Measurements from ENCODE around the gene FAM219B.
"Not testable (repeated sequence)": the region's sequence is repeated elsewhere in the genome, so short reads cannot be mapped to it uniquely, and the experiment has no call there.

Gene FAM219B

DNA sequence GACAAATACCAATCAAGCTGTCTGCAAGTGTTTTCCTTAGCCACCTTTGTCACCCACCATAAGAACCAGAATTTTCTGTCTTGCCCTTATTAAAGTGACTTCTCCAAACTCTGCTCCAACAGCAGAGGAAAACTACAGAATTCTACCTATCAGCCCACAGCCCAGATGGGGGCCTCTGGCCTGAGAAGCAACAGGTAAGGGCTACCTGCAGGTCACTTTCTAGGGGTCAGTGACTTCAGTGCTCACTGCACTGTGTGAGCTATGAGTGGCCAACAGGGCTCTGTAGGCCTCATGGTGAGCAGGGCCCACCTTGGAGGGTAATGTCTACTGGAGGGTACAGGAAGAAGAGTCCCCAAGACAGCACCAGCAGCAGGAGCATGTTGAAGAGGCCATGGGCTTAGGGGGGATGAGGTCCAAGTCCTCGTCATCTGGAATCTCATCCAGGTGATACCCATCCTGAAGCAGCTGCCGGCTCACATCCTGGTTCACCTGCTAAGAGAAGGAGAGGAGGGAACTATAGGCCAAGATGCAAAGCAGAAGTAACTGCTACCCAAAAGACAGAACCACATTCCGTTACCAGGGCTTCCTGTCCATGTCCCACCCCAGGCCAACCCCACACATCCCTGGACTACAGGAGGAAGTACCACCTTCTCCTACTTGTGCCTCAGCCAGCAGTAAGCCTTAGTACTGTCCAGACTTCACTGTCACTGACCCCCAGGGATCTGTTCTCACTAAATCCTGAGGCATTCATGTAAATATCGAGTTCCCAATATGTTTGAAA lies 4.2 kb downstream of the FAM219B start:
- no peak for DNase-seq (ENCODE audit: low spot score)

DNA sequence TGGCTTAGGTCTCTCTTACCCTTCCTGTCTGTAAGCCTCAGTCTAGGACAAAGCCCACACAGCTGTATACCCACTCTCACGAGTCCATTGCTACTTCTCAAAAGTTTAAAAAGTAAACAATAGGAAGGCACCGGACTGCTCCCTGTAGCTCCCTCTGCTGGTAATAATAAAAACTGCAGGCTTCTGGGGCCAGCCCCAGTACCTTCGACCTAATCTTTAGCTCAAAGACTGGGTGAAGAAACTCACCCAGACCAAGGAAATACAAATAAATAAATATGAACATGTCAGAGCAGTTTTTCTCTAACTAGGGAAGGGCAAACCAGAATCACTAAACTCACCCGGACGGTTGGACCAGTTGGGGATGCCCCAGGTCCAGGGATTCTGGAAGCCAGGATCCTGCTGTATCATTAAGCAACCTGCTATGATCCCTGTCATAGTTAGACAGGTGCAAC lies 5.0 kb downstream of the FAM219B start:
- DNase-seq (ENCODE audit: low spot score), result peak; percentile 84

DNA sequence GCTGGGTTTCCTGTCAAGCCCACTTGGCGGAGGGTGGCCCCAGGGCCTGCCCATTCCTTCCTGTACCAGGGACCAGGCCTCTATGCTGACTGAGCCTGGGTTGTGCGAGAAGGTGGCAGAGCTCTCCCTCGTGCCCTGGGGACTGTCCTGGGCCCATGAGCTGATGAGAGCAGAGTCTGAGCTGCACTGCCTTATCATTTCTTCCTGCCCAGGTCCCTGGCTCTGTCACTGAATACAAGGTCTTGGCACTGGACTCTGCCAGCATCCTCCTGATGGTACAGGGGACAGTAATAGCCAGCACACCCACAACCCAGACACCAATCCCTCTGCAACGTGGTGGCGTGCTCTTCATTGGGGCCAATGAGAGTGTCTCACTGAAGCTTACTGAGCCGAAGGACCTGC lies 9.3 kb downstream of the FAM219B start:
- no peak for DNase-seq (ENCODE audit: low spot score)

DNA sequence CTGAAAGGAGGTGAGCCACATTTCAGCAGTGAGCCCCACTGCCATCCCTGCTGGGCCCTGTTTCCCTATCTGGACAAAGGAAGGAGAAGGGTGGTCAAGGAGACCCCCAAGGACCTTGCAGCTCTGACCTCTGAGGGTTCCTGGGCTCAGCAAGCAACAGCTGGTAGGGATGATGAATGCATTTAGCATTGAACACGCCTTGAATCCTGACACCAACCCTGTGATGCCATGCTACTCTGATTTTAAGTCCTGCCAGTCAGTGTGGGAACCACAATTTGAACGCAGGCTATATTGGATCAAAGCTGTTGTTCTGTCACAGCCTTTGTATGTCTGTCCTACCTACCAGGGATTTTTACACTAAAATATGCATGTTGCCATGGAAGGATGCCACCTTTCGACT lies 10.3 kb downstream of the FAM219B start:
- no peak for DNase-seq (ENCODE audit: low spot score)

DNA sequence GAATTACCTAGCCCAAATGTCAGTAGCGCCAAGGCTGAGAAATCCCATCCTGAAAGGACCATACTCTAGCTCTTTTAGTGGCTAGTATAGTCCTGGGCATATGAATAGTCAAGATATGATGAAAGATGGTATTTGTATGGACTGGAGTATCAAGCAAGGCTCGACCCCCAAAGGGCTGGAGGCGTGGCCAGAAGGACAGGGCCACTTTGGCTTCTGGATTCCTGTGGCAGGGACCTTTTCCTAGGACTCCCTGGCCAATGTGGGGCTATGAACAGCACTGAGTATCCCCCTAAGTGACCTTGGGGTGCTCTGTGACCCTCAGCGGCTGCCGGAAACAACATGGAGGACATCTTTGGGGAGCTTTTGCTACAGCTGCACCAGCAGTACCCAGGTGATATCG lies 10.8 kb downstream of the FAM219B start:
- DNase-seq (ENCODE audit: low spot score), result no peak

DNA sequence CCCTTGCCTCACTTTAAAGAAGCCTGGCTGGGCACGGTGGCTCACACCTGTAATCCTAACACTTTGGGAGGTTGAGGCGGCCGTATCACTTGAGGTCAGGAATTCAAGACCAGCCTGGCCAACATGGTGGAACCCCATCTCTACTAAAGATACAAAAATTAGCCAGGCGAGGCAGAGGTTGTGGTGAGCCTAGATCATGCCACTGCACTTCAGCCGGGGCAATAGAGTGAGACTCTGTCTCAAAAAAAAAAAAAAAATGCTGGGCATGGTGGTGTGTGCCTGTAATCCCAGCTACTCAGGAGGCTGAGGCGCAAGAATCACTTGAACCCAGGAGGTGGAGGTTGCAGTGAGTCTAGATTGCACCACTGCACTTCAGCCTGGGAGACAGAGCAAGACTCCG lies 12.3 kb downstream of the FAM219B start:
- DNase-seq (ENCODE audit: low spot score), result not testable (repeated sequence)

DNA sequence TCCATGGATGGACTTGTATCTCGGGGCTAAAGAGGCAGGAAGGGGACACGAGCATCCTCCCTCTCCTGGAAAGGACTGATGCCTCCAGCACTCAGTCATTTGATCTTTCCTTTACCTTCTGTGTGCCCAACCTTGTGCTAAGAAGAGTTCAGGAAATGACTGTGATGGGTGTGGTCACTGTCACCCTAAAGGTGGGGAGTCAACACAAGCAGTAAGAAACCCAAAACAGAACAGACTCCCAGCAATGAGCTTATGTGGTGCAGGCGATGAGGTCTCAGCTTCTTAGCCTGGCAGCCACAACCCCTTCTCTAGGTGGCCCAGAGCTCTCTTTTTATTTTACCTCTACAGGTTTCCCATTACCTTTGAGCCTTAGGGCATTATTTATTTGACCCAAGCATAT lies 13.0 kb downstream of the FAM219B start:
- DNase-seq (ENCODE audit: low spot score), result no peak

DNA sequence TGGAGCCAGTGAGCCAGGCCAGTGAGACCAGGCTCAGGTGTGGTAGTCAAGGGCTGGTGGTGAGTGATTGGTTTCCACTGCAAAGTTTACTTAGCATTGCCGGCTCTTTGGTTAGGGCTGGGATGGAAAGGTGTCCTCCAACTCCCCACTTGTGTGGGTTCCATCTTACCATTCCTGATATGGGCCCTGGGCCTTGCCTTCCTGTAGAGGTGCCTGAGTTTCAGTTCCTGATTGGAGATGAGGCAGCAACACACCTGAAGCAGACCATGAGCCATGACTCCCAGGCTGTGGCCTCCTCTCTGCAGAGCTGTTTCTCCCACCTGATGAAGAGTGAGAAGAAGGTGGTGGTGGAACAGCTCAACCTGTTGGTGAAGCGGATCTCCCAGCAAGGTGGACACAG lies 13.7 kb downstream of the FAM219B start:
- no peak for DNase-seq (ENCODE audit: low spot score)

DNA sequence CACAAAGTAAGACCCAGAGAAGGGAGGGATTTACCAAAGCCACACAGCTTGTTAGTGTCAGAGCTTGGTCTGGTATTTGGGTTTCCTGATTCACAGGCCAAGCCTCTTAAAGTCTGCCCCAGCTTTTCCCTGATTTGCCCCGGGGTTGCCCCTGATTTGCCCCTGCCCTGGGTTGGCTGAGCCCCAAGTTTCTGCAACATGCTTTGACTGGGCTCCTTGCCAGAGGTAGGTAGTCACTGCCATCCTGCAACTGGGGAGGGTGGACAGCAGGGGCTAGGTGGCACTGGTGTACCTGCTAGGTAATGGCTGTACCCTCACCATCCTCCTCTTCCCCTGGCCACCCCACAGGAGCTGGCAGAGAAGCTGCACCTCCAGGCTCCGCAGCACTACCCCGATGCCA lies 14.3 kb downstream of the FAM219B start:
- DNase-seq (ENCODE audit: low spot score), result no peak

DNA sequence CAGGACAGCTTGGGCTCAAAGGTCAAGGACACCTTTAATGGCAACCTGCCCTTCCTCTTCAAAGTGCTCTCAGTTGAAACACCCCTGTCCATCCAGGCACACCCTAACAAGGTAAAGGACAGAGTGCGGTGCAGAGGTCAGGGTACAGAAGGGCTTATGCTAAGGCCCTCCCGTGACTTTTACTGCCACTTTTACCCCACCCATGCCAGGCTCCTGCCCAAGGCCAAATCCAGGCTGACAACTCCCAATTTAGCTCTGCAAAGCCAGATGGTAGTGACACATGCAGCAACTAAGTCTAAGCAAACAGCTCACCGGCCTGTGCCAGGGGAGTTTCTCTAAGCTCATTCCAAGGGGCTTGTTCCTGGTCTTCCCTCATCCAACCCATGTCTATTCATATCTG lies 15.2 kb downstream of the FAM219B start:
- DNase-seq (ENCODE audit: low spot score), result no peak

DNA sequence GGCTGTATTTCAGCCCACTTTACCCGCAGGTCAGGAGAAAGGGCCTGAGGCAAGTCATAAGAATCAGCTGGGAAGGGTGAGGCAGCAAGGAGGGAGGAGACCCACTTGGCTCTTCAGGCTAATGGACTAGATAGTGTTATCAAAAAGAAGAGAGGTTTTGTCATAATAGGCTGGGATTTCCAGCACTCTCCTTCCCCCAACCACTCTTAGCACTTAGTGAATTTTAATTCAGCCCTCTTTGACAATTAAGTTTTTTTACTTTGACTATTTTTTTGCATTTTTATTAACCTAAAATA lies 16.0 kb downstream of the FAM219B start:
- no peak for DNase-seq (ENCODE audit: low spot score)

DNA sequence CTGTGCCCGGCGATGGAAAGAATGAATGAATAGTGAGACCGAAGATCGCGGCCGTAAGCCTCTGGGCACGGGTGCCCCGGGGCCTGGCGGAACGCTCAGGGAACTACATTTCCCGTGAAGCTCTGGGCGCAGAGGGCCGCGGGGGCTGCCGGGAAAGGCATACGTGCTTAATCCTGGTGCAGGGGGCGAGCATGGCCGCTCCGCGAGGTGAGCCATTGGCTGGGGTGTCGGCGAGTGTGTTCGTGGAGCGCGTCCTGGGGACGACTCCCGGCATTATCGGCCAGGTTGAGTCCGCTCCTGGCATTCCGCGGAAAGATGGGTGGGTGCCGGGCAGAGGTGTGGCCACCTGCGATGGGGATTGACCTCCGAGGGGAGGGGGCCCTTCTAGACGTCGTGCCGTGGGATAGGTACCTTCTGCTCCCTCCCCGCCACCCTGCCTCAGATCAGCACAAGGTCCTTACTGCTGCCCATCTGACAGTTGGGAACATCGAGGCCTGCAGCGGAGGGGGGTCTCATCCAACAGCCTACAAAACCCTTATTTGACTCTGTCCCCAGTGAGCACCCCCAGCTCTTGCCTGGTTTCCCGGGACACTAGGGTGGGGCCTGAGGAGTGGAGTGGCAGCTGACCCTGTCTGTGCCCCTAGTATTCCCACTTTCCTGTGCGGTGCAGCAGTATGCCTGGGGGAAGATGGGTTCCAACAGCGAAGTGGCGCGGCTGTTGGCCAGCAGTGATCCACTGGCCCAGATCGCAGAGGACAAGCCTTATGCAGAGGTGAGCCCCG lies 16.6 kb downstream of the FAM219B start, which contains the start of gene MPI:
TSS of gene MPI (plus strand) at position 160 of the 782 bp plus-strand sequence. CDS start at position 192, 32 bp downstream.
- DNase-seq (ENCODE audit: low spot score), result peak; percentile 95

DNA sequence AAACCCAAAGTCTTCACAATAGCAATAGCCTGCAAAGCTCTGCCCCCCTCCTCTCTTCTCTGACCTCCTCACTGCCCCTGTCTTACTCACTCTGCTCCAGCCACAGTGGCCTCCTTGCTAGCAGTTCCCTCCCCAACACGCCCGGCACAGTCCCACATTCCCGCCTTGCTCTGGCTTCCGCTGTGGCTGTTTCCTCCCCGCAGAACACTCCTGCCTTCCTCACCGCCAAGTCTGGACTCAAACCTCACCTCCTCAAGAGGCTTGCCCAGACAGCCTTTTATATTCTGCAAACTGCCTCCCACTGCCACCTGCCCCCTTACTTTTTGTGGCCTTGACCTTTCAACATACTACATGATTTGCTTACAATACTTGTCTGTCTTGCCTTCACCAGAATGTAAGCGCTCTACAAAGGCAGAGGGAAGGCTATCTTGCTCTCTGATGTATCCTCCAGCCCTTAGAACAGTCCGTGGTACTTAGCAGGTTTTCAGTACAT lies 17.2 kb downstream of the FAM219B start:
- DNase-seq (ENCODE audit: low spot score), result no peak

DNA sequence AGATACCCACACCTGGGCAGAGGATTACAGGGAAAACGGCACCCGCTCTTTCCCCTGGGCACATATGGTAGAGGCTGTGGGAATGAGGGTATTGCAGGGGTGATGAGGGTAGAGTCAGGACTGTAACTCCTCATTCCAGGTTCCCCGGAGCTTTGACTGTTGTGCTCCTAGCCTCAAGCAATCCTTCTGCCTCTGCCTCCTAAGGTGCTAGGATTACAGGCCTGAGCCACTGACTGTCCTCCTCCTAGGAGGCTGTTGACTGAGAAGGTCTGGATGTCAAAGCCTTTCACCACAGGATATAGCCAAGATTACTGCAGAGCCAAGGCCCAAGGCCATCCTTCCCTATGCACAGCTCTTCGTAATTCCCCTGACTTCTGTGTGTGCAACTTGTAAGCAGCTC lies 17.9 kb downstream of the FAM219B start:
- no peak for DNase-seq (ENCODE audit: low spot score)

DNA sequence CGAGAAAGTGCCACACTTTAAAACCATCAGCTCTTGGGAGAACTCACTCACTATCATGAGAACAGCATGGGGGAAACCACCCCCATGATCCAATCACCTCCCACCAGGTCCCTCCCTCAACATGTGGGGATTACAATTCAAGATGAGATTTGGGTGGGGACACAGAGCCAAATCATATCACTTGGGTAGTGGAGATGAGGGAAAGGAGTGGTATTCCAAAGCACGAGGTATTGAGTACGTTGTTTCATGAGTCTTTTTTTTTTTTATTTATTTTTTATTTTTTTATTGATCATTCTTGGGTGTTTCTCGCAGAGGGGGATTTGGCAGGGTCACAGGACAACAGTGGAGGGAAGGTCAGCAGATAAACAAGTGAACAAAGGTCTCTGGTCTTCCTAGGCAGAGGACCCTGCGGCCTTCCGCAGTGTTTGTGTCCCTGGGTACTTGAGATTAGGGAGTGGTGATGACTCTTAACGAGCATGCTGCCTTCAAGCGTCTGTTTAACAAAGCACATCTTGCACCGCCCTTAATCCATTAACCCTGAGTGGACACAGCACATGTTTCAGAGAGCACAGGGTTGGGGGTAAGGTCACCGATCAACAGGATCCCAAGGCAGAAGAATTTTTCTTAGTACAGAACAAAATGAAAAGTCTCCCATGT lies 19.0 kb downstream of the FAM219B start:
- DNase-seq (ENCODE audit: low spot score), result not testable (repeated sequence)

DNA sequence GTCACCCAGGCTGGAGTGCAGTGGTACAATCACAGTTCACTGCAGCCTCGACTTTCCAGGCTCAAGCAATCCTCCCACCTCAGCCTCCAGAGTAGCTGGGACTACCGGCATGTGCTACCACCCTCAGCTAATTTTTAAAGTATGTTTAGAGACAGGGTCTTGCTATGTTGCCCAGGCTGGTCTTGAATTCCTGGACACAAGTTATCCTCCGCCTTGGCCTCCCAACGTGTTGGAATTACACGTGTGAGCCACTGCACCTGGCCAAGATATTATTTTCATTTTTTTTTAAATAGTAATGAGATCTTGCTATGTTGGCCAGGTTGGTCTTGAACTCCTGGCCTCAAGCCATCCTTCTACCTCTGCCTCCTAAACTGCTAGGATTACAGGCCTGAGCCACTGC lies 21.2 kb downstream of the FAM219B start:
- DNase-seq (ENCODE audit: low spot score), result no peak

DNA sequence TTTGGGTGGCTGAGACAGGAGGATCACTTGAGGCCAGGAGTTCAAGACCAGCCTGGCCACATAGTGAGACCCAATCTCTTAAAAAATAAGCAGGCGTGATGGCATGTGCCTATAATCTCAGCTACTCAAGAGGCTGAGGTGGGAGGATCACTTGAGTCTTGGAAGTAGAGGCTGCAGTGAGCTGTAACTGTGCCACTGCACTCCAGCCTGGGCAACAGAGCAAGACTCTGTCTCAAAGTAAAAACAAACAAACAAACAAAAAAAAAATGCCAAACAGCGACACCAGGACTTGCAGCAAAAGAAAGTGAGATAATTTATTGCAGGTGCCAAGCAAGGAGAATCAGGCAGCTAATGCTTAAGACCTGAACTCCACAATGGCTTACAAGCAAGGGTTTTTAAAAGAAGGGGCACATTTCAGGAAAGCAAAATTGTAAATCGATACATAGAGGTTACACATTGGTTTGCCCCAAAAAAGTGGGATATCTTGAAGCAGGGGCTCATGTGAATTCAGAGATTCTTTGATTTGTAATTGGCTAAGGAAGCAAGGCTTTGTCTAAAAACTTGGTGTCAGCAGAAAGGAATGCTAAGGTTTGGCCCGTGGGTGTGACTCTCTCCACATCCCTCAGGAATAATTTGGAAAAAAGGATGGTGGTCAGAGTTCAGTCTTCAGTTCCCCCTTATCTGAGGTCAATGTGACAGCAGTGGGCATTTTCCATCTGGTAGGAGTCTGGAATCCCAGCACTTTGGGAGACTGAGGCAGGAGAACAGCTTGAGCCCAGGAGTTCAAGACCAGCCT lies 22.0 kb downstream of the FAM219B start:
- no peak for DNase-seq (ENCODE audit: low spot score)

DNA sequence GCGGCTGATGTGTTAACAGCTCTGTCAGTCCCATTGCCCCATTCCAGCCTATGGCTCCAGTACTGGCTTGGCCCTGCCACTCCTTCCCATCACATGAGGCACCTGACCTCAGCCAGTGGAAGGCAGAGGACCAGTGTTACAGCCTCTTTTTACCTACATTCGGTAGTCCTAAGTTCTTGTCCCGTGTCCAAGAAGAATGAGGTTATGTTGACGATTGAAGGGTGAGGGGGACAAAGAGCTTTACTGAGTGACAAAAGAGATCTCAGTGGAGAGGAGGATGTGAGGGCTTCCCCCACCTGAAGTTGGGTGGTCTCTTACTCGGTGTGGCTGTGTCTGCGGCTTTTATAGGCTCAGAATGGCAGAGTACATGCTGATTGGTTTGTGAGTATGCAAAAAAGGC lies 24.1 kb downstream of the FAM219B start:
- DNase-seq (ENCODE audit: low spot score), result no peak

DNA sequence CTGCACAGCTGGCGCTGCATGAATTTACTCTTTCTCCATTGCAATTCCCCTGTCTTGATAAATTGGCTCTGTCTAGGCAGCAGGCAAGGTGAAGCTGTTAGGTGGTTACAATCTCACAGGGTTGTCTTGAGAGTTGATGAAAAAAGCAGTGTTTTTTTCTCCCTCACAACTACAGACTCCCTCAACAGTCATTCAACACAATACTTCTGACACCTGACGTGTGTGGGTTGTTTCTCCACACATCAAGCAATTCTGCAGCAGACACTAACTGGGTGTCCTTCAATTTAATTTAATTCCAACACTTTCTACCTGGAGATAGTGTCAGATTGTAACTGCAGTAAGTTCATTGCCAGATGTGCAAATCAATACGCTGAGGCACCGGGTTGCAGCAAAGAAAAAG lies 28.4 kb downstream of the FAM219B start:
- DNase-seq (ENCODE audit: low spot score), result no peak

DNA sequence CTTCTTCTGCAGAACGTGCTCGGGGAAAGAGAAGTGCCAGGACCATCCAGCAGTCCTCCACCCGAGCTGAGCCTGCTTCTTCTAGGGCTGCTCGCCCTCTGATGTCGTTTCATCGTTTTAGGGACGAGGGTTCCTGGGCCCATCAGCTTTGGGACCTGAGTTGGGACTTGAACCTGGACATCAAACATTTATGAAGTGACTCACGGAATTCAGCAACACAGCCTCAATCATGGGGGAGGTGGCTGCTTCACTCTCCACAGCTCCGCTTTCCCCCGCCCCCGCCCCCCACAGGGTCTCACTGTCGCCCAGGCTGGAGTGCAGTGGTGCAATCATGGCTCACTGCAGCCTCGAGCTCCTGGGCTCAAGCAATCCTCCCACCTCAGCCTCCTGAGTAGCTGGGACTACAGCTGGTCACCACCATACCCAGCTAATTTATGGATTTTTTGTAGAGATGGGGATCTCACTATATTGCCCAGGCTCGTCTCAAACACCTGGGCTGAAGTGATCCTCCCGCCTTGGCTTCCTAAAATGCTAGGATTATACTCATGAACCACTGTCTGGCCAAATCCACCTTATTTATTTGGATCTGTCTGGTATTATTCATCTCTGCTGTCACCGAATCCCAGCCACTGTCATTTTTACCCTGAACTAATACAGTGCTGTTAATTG lies 32.8 kb downstream of the FAM219B start:
- peak; percentile 33 for DNase-seq (ENCODE audit: low spot score)

DNA sequence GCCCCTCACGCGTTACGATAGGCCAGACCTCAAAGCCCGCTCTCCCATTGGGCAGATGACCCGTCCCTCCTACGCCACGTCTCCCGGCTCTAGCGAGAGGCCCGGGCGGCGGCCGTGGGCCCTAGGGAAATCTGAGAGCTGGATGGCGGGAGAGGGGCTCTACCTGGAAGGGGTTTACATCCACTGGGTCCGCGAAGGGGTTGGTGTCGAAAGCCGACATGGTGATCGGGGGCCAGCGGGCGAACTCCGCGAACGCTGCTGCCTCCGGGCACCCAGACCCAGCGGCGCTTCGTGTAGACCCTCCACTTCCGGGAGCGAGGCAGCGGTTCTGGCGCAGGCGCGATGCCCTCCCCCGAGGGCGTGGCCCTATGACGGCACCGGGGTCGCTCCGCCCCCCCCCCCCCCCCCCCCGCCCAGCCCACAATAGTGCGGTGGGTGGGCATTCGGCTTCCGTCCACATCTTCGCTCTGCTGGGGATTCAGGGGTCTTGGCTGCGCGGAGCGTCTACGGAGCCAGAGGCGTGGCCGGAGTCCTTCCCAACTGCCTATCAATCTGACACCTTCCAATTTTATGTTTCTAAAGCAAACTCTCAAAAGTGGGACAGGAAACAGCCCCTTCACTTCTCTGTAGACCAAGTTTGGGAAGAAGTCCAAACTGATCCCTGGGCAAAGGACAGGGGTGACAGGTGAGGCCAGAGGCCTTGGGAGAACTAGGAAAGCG lies 33.5 kb downstream of the FAM219B start, which contains the start of gene SCAMP2:
TSS of gene SCAMP2 (minus strand) at position 330 of the 720 bp plus-strand sequence. CDS start at position 220, 110 bp downstream.
- peak; percentile 97 for DNase-seq (ENCODE audit: low spot score)
